T follicular helper cell (primary cell): ENCODE measurements around the gene RBFOX2.
"Not testable (repeated sequence)": the region's sequence is repeated elsewhere in the genome, so short reads cannot be mapped to it uniquely, and the experiment has no call there.

ENCODE experiments used
- DNase-seq: peaks from one replicate; pipeline ENCODE4 v3.0.0-alpha.2; 2020; ENCODE audit warnings: low read depth

The RBFOX2 gene

GRCh38 chr22:36008565-36008964 is 20.1 kb downstream of the RBFOX2 start:
- DNase-seq, result no peak

- no peak for DNase-seq
Measured at GRCh38 chr22:36008131-36008530, 20.5 kb downstream of the RBFOX2 start.

GRCh38 chr22:36003972-36004674 is 24.5 kb downstream of the RBFOX2 start:
- DNase-seq, result no peak

DNA sequence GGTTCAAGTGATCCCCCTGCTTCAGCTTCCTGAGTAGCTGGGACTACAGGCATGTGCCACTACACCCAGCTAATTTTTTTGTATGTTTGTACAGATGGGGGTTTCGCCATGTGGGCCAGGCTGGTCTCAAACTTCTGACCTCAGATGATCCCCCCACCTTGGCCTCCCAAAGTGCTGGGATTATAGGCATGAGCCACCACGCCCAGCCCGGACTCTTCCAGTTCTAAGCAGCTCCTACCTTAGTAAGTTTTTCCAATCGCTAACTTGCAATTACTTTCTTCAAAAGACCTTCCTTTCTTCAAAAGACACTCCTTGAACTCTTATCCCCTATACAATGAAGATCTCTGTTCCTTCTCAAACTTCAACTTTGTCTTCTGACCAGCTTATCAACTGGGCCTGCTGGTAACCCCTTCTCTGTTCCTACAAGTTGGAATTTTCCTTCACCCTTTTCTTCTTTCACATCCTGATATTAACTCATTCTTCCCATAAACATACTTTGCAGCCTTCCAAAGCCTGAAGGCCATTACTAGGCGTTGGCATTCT is 25.8 kb downstream of the RBFOX2 start:
- no peak for DNase-seq

GRCh38 chr22:36002084-36002483 is 26.5 kb downstream of the RBFOX2 start:
- DNase-seq, result no peak

DNA sequence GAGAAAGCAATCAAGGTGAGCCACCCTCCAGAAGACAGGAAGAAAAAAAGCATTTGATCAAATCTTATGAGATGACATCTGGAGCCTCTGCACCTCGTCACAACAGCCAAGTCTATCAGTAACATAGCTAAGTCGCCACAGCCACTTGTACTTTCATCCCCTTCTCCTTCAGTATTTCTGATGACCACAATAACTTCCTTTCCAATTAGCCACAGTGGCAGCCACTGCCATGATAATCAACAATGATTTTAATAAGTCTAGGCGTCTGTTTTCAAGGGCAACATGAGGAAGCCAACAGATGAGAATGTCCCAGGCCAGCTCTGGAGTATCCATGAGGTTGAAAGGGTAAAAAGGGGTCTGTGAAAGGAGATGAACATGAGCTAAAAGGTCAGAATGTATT is 29.9 kb downstream of the RBFOX2 start:
- DNase-seq, result no peak

DNA sequence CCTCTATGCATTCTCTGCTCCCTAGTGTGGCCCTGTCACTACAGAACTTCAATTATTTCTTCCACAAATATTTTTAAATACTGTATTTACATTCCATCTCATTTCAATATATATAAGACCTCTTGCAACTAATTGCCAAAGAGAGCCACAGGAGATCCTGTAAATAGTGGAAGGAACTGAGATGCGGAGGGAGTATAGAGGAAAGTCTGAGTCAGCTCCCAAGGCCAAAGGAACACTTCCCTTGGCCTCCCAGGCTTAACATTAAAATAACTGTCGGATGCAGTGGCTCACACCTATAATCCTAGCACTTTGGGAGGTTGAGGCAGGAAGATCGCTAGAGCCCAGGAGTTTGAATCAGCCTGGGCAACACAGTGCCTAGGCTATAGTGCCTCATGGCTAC is 31.2 kb downstream of the RBFOX2 start:
- no peak for DNase-seq

DNA sequence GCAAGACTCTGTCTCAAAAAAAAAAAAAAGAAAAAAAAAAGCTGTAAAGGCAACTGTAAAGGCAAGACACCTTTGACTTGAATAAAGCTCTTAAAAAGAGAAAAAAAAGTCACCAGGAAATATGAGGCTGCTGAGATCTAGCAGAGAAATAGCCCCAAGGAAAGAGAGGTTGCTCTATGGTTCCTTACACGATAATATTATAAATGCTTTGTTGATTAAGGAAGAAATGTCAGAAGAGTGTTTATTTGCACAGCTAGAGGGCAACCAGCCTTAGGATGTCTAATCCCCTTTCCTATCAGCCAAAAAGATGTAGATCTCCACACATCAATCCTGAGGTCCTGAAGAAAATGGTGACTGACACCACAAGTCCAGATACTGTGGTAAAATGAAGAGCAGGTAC is 32.0 kb downstream of the RBFOX2 start:
- DNase-seq, result no peak

GRCh38 chr22:35995772-35996171 is 32.9 kb downstream of the RBFOX2 start:
- DNase-seq, result no peak

DNA sequence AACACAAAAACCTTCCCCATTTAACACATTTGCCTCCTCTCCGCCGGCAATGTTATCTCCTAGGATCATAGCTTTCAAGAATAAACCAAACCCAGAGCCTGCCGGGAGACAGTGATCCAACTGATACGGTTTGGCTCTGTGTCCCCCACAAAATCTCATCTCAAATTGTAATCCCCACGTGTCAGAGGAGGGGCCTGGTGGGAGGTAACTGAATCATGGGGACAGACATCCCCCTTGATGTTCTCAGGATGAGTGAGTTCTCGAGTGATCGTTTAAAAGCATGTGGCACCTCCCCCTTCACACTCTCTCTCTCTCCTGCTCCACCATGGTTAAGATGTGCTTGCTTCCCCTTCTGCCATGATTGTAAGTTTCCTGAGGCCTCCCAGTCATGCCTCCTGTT is 33.3 kb downstream of the RBFOX2 start:
- DNase-seq, result no peak

- DNase-seq, result not testable (repeated sequence)
Measured at GRCh38 chr22:35993727-35994126, 34.9 kb downstream of the RBFOX2 start.

DNA sequence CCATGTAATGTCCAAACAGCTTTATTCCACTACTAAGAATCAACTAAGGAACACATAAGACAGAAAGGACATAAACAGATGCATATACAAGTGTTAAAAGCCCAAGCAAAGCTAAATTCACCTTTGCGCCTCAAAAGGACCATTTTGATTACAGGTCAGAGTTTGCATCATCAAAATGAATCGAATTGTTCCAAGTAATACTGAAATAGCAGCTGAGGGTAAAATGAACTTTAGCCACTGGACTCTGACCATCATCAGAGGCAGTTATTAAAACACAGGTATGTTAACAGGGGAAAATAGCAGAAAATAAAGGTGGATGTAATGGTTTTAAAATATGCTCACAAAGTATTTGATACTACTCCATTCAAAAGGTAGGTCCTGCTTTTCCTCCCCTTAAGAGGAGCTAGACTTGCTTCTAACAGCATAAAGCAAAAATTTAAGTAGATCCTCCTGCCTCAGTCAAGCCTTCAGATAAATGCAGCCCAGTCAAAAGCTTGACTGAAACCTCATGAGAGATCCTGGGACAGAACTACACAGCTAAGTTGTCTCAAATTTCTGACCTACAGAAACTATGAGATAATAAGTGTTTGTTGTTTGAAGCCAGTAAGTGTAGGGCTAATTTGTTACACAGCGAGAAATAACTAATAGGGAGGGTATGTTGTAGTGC is 35.4 kb downstream of the RBFOX2 start:
- no peak for DNase-seq

DNA sequence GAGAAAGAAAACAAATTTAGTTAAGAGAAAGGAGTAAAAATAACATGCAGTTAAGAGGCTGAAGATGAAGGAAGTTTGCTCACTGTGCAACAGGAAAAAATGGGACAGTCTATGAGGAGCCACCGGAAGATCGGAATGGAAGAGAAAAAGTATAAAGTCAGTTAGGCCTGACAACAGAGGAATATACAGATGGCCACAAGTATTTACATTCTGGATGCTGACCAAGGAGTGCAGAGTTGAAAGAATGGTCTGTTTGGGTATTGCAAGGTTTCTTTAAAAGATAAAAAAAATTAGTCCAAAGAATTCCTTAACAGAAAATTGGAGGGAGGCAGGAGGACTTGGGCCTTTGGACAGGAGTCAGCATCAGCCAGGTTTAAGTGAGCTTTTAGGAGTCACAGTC is 37.5 kb downstream of the RBFOX2 start:
- DNase-seq, result no peak

GRCh38 chr22:35988030-35988429 is 40.6 kb downstream of the RBFOX2 start:
- DNase-seq, result no peak

DNA sequence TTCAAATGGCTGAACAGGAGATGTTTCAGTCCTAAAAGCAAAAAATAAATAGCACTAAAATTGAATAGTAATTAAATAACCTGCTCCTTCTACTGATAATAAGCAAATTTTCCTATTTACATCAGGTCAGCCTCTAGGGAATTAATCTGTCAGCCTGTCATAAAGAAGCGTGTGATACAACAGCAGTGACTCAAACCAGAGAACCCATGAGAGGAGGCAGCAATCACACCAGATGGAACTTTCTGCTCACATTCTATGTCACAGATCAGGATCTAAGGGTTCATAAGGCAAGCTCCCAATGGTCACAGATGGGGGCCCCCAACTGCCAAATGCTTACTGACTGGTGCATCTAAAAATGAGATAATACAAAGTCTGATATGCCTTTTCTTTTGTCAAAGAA is 41.1 kb downstream of the RBFOX2 start:
- DNase-seq, result no peak

GRCh38 chr22:35986088-35986487 is 42.5 kb downstream of the RBFOX2 start:
- no peak for DNase-seq

DNA sequence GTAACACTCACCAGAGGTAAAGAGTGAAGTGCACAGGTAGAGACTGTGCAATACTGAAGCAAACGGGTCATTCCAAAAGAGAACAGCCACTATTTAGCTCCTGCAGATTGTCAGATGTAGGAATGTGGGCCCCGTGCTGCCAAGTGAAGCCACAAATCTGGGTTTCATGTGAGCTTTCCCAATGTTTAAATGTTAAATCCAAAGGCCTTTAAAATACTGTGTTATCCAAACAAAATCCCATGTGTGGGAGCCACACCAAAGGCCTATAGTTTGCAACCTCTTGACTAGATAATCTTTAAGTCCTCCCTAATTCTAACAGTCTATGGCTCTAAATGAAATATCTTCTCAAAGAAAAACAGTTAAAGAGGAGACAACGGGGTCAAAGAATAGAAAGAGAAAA is 43.3 kb downstream of the RBFOX2 start:
- no peak for DNase-seq

GRCh38 chr22:35984183-35985175 is 44.1 kb downstream of the RBFOX2 start:
- no peak for DNase-seq

GRCh38 chr22:35981900-35982299 is 46.7 kb downstream of the RBFOX2 start:
- DNase-seq, result no peak

DNA sequence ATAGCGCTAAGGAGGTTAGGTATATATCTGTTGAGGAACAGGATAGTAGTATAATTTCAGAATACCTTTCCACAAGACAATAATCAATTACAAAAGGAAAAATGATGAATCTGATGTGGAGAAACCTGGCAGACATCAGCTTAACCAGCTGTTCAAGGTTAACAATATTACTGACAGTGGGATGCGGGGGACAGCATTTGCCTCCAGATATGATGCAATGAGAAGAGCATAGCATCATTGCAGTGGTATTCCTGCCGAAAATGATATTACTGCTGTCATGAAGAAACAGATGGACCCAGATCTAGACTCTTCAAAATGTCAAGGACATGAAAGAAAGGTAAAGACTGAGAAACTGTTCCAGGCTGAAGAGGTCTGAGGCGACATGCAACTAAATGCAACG is 49.7 kb downstream of the RBFOX2 start:
- DNase-seq, result no peak

- no peak for DNase-seq
Measured at GRCh38 chr22:35978201-35978600, 50.4 kb downstream of the RBFOX2 start.

DNA sequence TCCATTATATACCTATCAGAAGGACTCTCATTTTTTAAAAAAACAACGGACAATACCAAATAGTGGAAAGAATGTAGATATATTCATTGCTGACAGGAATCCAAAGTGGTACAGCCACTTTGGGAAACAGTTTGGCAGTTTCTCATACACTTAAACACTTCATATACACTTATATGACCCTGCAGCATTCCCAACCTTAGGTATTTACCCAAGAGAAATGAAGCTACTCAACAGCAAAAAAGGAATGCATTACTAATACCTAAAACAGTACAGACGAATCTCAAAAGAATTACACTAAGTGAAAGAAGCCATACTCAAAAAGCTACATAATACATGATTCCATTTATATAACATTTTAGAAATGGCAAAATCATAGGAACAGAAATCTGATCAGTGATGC is 51.5 kb downstream of the RBFOX2 start:
- DNase-seq, result no peak
